Endothelial cell of umbilical vein (primary cell): Measurements from ENCODE around the gene VPS35. TPM values are rescaled to one million over a fixed set of nuclear protein-coding genes. Genes with fewer than 3 reads are reported as not detected.

ENCODE experiments used
- BruUV-seq: library from RNA; stranded (reverse); fragments of 400-500 nt; replicated peaks from 2 replicates; lab custom pipeline; 2021; lab: Mats Ljungman, UMichigan
- CTCF ChIA-PET: fragments of 300-600, 350-600 bp; sonication (Branson Sonifier 250); formaldehyde crosslinking; loops from one replicate; lab custom pipeline; 2021; ENCODE audit warnings: antibody characterized with exemption, inconsistent platforms; lab: Charles Lee
- POLR2A ChIA-PET: fragments of 300-600, 350-600 bp; sonication (Branson Sonifier 250); formaldehyde crosslinking; loops from one replicate; lab custom pipeline; 2021; ENCODE audit warnings: antibody characterized with exemption, inconsistent platforms; lab: Charles Lee
- DNase-seq: peaks from one replicate; pipeline ENCODE4 v3.0.0-alpha.2; 2011; ENCODE audit warnings: low read depth, low spot score
- FAIRE-seq: peaks from 2 replicates; lab custom pipeline; 2011; peaks lifted over from hg19 to GRCh38; lab: Jason Lieb, UNC
- H2AFZ ChIP-seq: 2 replicates; pipeline ENCODE4 v1.6.0; 2012; ENCODE audit warnings: low read depth, low read length, control low read depth, inconsistent platforms
- H3K27ac ChIP-seq: 2 replicates; pipeline ENCODE4 v1.5.1; 2011; ENCODE audit warnings: low read depth, mild to moderate bottlenecking, control low read depth, low read length, moderate library complexity; ENCODE audit not compliant: insufficient read depth
- H3K27me3 ChIP-seq, 2 experiments: 2 replicates each; pipeline versions ENCODE4 v1.6.0 to v1.6.1; 2011; ENCODE audit warnings: low read length in 2 of 2, mixed read lengths in 1 of 2; ENCODE audit not compliant: control insufficient read depth in 2 of 2, insufficient read depth in 2 of 2
- H3K36me3 ChIP-seq, 2 experiments: 2 replicates in 1 of 2; 3 replicates in 1 of 2; pipeline ENCODE4 v1.5.1; 2011; ENCODE audit warnings: low read length in 2 of 2, mild to moderate bottlenecking in 1 of 2, moderate library complexity in 1 of 2; ENCODE audit not compliant: control insufficient read depth in 2 of 2, insufficient read depth in 2 of 2; ENCODE audit errors: extremely low read depth in 1 of 2
- H3K4me1 ChIP-seq: 3 replicates; pipeline ENCODE4 v1.5.1; 2011; ENCODE audit warnings: mild to moderate bottlenecking, low read length; ENCODE audit not compliant: control insufficient read depth, insufficient read depth; ENCODE audit errors: extremely low read depth
- H3K4me2 ChIP-seq: 2 replicates; pipeline ENCODE4 v1.6.1; 2011; ENCODE audit warnings: low read length, control low read depth, mixed read lengths; ENCODE audit not compliant: insufficient read depth
- H3K4me3 ChIP-seq, 3 experiments: fragments of 200-600 bp in 1 of 3; sonication (generic), shearing (Covaris generic) in 1 of 3; replicated peaks in 1 of 3; 2 replicates each; pipeline ENCODE4 v1.5.1; 2011 to 2016; ENCODE audit warnings: control low read depth in 3 of 3, low read length in 3 of 3, mild to moderate bottlenecking in 2 of 3, inconsistent platforms in 1 of 3, low read depth in 1 of 3, moderate library complexity in 1 of 3; ENCODE audit not compliant: insufficient read depth in 1 of 3
- H3K79me2 ChIP-seq: 2 replicates; pipeline ENCODE4 v1.6.0; 2012; ENCODE audit warnings: low read length, inconsistent platforms; ENCODE audit not compliant: control insufficient read depth, insufficient read depth
- H3K9ac ChIP-seq: replicated peaks from 2 replicates; pipeline ENCODE3; 2011; ENCODE audit warnings: low read length, control low read depth; ENCODE audit not compliant: insufficient read depth; ENCODE audit errors: extremely low read depth
- H3K9me1 ChIP-seq: replicated peaks from 3 replicates; pipeline ENCODE4 v1.6.0; 2011; ENCODE audit warnings: mild to moderate bottlenecking, low read length; ENCODE audit not compliant: control insufficient read depth, insufficient read depth; ENCODE audit errors: extremely low read depth
- H3K9me3 ChIP-seq: replicated peaks from 2 replicates; pipeline ENCODE4 v1.5.1; 2012; ENCODE audit warnings: low read length, inconsistent platforms; ENCODE audit not compliant: control insufficient read depth, insufficient read depth
- H4K20me1 ChIP-seq: replicated peaks from 2 replicates; pipeline ENCODE3; 2011; ENCODE audit warnings: mild to moderate bottlenecking, low read length; ENCODE audit not compliant: control insufficient read depth, insufficient read depth; ENCODE audit errors: extremely low read depth
- CTCF ChIP-seq, 2 donors: IDR thresholded peaks; 1 replicate in 1 of 2; 2 replicates in 1 of 2; pipeline ENCODE4 v1.5.1; 2011; ENCODE audit warnings: low read length in 2 of 2, mild to moderate bottlenecking in 2 of 2, moderate library complexity in 2 of 2, control low read depth in 1 of 2, inconsistent platforms in 1 of 2, low read depth in 1 of 2; ENCODE audit not compliant: insufficient read depth in 1 of 2; ENCODE audit errors: extremely low read depth in 1 of 2
- EZH2 ChIP-seq: IDR thresholded peaks from 2 replicates; pipeline ENCODE4 v1.6.1; 2012; ENCODE audit warnings: borderline replicate concordance, low read depth, mild to moderate bottlenecking, moderate library complexity, low read length, inconsistent platforms; ENCODE audit not compliant: severe bottlenecking
- FOS ChIP-seq: IDR thresholded peaks from 2 replicates; pipeline ENCODE4 v1.6.1; 2011; ENCODE audit warnings: mild to moderate bottlenecking, low read length, moderate library complexity, borderline replicate concordance; ENCODE audit not compliant: insufficient read depth
- GATA2 ChIP-seq: IDR thresholded peaks from 2 replicates; pipeline ENCODE4 v1.7.0; 2011; ENCODE audit warnings: low read depth, mild to moderate bottlenecking, moderate library complexity, mixed read lengths, low read length; ENCODE audit not compliant: insufficient read length, insufficient read depth
- JUN ChIP-seq: IDR thresholded peaks from 2 replicates; pipeline ENCODE4 v1.6.1; 2011; ENCODE audit warnings: borderline replicate concordance, low read depth; ENCODE audit not compliant: insufficient read length, insufficient read depth
- MAX ChIP-seq: IDR thresholded peaks from 2 replicates; pipeline ENCODE4 v1.6.1; 2011; ENCODE audit not compliant: insufficient read depth, insufficient read length
- MYC ChIP-seq: IDR thresholded peaks from one replicate; pipeline ENCODE4 v1.6.1; 2011; ENCODE audit warnings: mild to moderate bottlenecking, low read depth, low read length
- POLR2A ChIP-seq: IDR thresholded peaks from 2 replicates; pipeline ENCODE4 v1.6.1; 2012; ENCODE audit warnings: low read depth, mild to moderate bottlenecking, control low read depth, low read length
- POLR2AphosphoS5 ChIP-seq: IDR thresholded peaks from 2 replicates; pipeline ENCODE4 v1.6.1; 2012; ENCODE audit warnings: low read depth, mild to moderate bottlenecking, control low read depth, low read length, moderate library complexity; ENCODE audit not compliant: insufficient read depth
- dilution Hi-C: fragments of 300-500 bp; cut with MboI; formaldehyde crosslinking; loops from one replicate; pipeline ENCODE4 v1.15.0; 2019; ENCODE audit warnings: low sequenced_read_pairs; ENCODE audit not compliant: extremely low pct_ligation_motif_present
- intact Hi-C: fragments of 100-400 bp; cut with micrococcal nuclease; formaldehyde crosslinking; loops from one replicate; pipeline ENCODE4 v1.10.0; 2022
- polyA plus RNA-seq, 4 experiments: library from polyadenylated mRNA; depleted of rRNA in 3 of 4; stranded (reverse) in 3 of 4; unstranded in 1 of 4; fragments of >200 nt; gene quantifications; 2 replicates each; pipeline versions ENCODE4 v1.2.1 to v1.2.3, GENCODE V29; 2011 to 2012; ENCODE audit warnings: missing spikeins in 1 of 4
- total RNA-seq: library from RNA; stranded (reverse); gene quantifications from 2 replicates; pipeline ENCODE4 v1.2.3, GENCODE V29; 2021

VPS35 gene
- total and polyA plus RNA-seq, 2 donors (not counting 3 experiments of a cell fraction or from before 2014, with no cell fraction given) = 19.7 to 102 TPM

GRCh38 chr16:46714797-46715591 lies 26.0 kb upstream of the VPS35 start:
- no peaks in the 10 kb centered on the region for H4K20me1 ChIP-seq
- ChIA-PET CTCF (no interaction called here), POLR2A (no interaction called here)
- H3K27ac ChIP-seq = no peak overlapping the region
- no peaks in the 10 kb centered on the region for H3K27me3 ChIP-seq
- no peak overlapping the region for H3K4me3 ChIP-seq
- FAIRE-seq (no peak), DNase-seq (no peak)
- no peaks in the 10 kb centered on the region for H3K9me1 ChIP-seq
- no peaks in the 10 kb centered on the region for H3K9me3 ChIP-seq
- no peaks in the 10 kb centered on the region for H3K36me3 ChIP-seq
- no peak overlapping the region for H3K4me2 ChIP-seq
- H3K4me1 ChIP-seq = no peaks in the 10 kb centered on the region
- H3K9ac ChIP-seq = no peak overlapping the region
- dilution Hi-C loops (no loop called here), intact Hi-C loops (no loop called here)
- H2AFZ ChIP-seq = no peak overlapping the region
- H3K79me2 ChIP-seq = no peaks in the 10 kb centered on the region
- TF ChIP-seq JUN (no peak), FOS (no peak), GATA2 (no peak), CTCF (IDR thresholded peaks at IDR 0.05; ENCODE audit: extremely low read depth in 1 of 2, insufficient read depth in 1 of 2, low read depth in 1 of 2, low read length in 2 of 2) (no peak), MAX (no peak), EZH2 (no peak), MYC (no peak), POLR2A (no peak), POLR2AphosphoS5 (no peak)
- BruUV-seq = no TSS peak
